GM23338 (cell line): ENCODE measurements around the gene CCDC86. TPM values are rescaled to one million over a fixed set of nuclear protein-coding genes. Genes with fewer than 3 reads are reported as not detected.

Source experiments
- ATAC-seq: fragments of 200-7000 bp; cut with Tn5 transposase; 3 replicates; pipeline ENCODE4 v1.9.1; 2020
- DNase-seq: peaks from one replicate; pipeline ENCODE4 v3.0.0-alpha.2; 2015; ENCODE audit warnings: low spot score
- H2AFZ ChIP-seq: fragments of 200-600 bp; sonication (generic); 2 replicates; pipeline ENCODE4 v1.8.0; 2016; ENCODE audit warnings: antibody characterized with exemption, mild to moderate bottlenecking, moderate library complexity
- H3F3A ChIP-seq: fragments of 200-600 bp; sonication (generic); replicated peaks from 2 replicates; pipeline ENCODE4 v1.8.0; 2017; ENCODE audit warnings: antibody characterized with exemption, mixed run types, low read depth
- H3K27ac ChIP-seq: fragments of 200-600 bp; sonication (generic); 2 replicates; pipeline ENCODE4 v1.6.1; 2016; ENCODE audit warnings: low read depth
- H3K27me3 ChIP-seq: fragments of 200-600 bp; sonication (generic); 2 replicates; pipeline ENCODE4 v1.8.0; 2016; ENCODE audit warnings: mild to moderate bottlenecking, mixed run types, moderate library complexity; ENCODE audit not compliant: insufficient read depth
- H3K36me3 ChIP-seq: fragments of 200-600 bp; sonication (generic); 2 replicates; pipeline ENCODE4 v1.8.0; 2016; ENCODE audit warnings: mild to moderate bottlenecking; ENCODE audit not compliant: insufficient read depth
- H3K4me1 ChIP-seq: fragments of 200-600 bp; sonication (generic); 2 replicates; pipeline ENCODE4 v1.8.0; 2016; ENCODE audit warnings: mild to moderate bottlenecking, moderate library complexity; ENCODE audit not compliant: insufficient read depth
- H3K4me2 ChIP-seq: fragments of 200-600 bp; sonication (generic); 2 replicates; pipeline ENCODE4 v1.7.1; 2017; ENCODE audit warnings: mixed run types
- H3K4me3 ChIP-seq: fragments of 200-600 bp; sonication (generic); 2 replicates; pipeline ENCODE4 v1.6.1; 2016; ENCODE audit warnings: mixed run types
- H3K79me2 ChIP-seq: fragments of 200-600 bp; sonication (generic); replicated peaks from 2 replicates; pipeline ENCODE4 v1.8.0; 2017; ENCODE audit warnings: mild to moderate bottlenecking; ENCODE audit not compliant: insufficient read depth
- H3K9me2 ChIP-seq: fragments of 200-600 bp; sonication (generic); 2 replicates; pipeline ENCODE4 v1.8.0; 2017; ENCODE audit not compliant: insufficient read depth
- H4K20me1 ChIP-seq: fragments of 200-600 bp; sonication (generic); replicated peaks from 2 replicates; pipeline ENCODE4 v1.8.0; 2017; ENCODE audit warnings: mild to moderate bottlenecking; ENCODE audit not compliant: insufficient read depth
- H3K27ac Mint-ChIP-seq: 2 replicates; pipeline ENCODE4 v1.8.0; 2020; ENCODE audit warnings: inconsistent platforms, mild to moderate bottlenecking, moderate library complexity, mixed read lengths
- H3K27me3 Mint-ChIP-seq: 3 replicates; pipeline ENCODE4 v1.8.0; 2022; ENCODE audit warnings: low read depth, mild to moderate bottlenecking, moderate library complexity, mixed read lengths, inconsistent platforms; ENCODE audit not compliant: insufficient read depth, poor library complexity
- H3K36me3 Mint-ChIP-seq: 3 replicates; pipeline ENCODE4 v1.8.0; 2021; ENCODE audit warnings: low read depth, mild to moderate bottlenecking, inconsistent platforms, moderate library complexity, mixed read lengths
- H3K4me1 Mint-ChIP-seq: 3 replicates; pipeline ENCODE4 v1.8.0; 2020; ENCODE audit warnings: mild to moderate bottlenecking, inconsistent platforms, mixed read lengths
- H3K4me3 Mint-ChIP-seq: 3 replicates; pipeline ENCODE4 v1.8.0; 2021; ENCODE audit warnings: moderate library complexity, mild to moderate bottlenecking, inconsistent platforms, mixed read lengths
- H3K9me3 Mint-ChIP-seq: 3 replicates; pipeline ENCODE4 v1.8.0; 2020; ENCODE audit warnings: moderate library complexity, mild to moderate bottlenecking, inconsistent platforms, mixed read lengths
- CREB1 ChIP-seq: fragments of 250-450 bp; sonication (Bioruptor Pico); IDR thresholded peaks from 2 replicates; pipeline ENCODE4 v1.5.0; 2020; ENCODE audit warnings: low read depth, mild to moderate bottlenecking, moderate library complexity
- ETS1 ChIP-seq: IDR thresholded peaks from 2 replicates; pipeline ENCODE4 v1.6.1; 2016; ENCODE audit warnings: antibody characterized with exemption
- EZH2 ChIP-seq: fragments of 200-600 bp; sonication (generic); IDR thresholded peaks from one replicate; pipeline ENCODE4 v1.8.0; 2017; ENCODE audit warnings: antibody characterized with exemption, mild to moderate bottlenecking, low read depth; ENCODE audit not compliant: unreplicated experiment
- EZH2phosphoT487 ChIP-seq: fragments of 200-600 bp; sonication (generic); IDR thresholded peaks from one replicate; pipeline ENCODE4 v1.8.1; 2018; ENCODE audit warnings: antibody characterized with exemption; ENCODE audit not compliant: unreplicated experiment
- JUNB ChIP-seq: IDR thresholded peaks from one replicate; pipeline ENCODE4 v1.6.1; 2016; ENCODE audit warnings: antibody characterized with exemption; ENCODE audit not compliant: unreplicated experiment
- NANOG ChIP-seq: IDR thresholded peaks from 2 replicates; pipeline ENCODE4 v1.6.1; 2016; ENCODE audit warnings: antibody characterized with exemption, borderline replicate concordance
- POLR2AphosphoS5 ChIP-seq: IDR thresholded peaks from 2 replicates; pipeline ENCODE4 v1.6.1; 2016; ENCODE audit warnings: antibody characterized with exemption, low read depth
- STAT1 ChIP-seq: IDR thresholded peaks from one replicate; pipeline ENCODE4 v1.6.1; 2016; ENCODE audit warnings: antibody characterized with exemption; ENCODE audit not compliant: unreplicated experiment
- ZNF114 ChIP-seq: fragments of 250-450 bp; sonication (Bioruptor Pico); IDR thresholded peaks from 2 replicates; pipeline ENCODE4 v1.5.0; 2020; ENCODE audit warnings: mild to moderate bottlenecking, moderate library complexity
- ZNF331 ChIP-seq: fragments of 250-450 bp; sonication (Bioruptor Pico); IDR thresholded peaks from 2 replicates; pipeline ENCODE4 v1.5.0; 2020; ENCODE audit warnings: low read depth, mild to moderate bottlenecking, moderate library complexity
- polyA plus RNA-seq: library from polyadenylated mRNA; unstranded; fragments of >200 nt; fragmentation: Nextera tagmentation; extraction: Ambion mirVana; gene quantifications from 2 replicates; pipeline ENCODE4 v1.2.1, GENCODE V29; 2016
- total RNA-seq: library from RNA; depleted of rRNA; stranded (reverse); fragments of >200 nt; shearing (Covaris generic); gene quantifications from 2 replicates; pipeline ENCODE4 v1.2.3, GENCODE V29; 2014
- TF ChIP-seq, protein P1 (sequence below), 2 experiments: fragments of 200-600 bp in 1 of 2; sonication (generic) in 1 of 2; conservative IDR thresholded peaks; 2 replicates each; pipeline versions ENCODE4 v1.5.1 to v1.6.1; 2016 to 2017; ENCODE audit warnings: antibody characterized with exemption in 2 of 2, low read depth in 2 of 2, mild to moderate bottlenecking in 2 of 2, moderate library complexity in 1 of 2
- TF ChIP-seq, protein P2 (sequence below): IDR thresholded peaks from one replicate; pipeline ENCODE4 v1.6.1; 2018; ENCODE audit warnings: antibody characterized with exemption; ENCODE audit not compliant: unreplicated experiment

The CCDC86 gene
- total and polyA plus RNA-seq, 2 experiments from 2014 or later, result 67.3 to 98.5 TPM

GRCh38 chr11:60845338-60845737 lies 3.4 kb downstream of the CCDC86 start:
- TF ChIP-seq, protein P1, sequence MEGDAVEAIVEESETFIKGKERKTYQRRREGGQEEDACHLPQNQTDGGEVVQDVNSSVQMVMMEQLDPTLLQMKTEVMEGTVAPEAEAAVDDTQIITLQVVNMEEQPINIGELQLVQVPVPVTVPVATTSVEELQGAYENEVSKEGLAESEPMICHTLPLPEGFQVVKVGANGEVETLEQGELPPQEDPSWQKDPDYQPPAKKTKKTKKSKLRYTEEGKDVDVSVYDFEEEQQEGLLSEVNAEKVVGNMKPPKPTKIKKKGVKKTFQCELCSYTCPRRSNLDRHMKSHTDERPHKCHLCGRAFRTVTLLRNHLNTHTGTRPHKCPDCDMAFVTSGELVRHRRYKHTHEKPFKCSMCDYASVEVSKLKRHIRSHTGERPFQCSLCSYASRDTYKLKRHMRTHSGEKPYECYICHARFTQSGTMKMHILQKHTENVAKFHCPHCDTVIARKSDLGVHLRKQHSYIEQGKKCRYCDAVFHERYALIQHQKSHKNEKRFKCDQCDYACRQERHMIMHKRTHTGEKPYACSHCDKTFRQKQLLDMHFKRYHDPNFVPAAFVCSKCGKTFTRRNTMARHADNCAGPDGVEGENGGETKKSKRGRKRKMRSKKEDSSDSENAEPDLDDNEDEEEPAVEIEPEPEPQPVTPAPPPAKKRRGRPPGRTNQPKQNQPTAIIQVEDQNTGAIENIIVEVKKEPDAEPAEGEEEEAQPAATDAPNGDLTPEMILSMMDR (conservative IDR thresholded peaks at IDR 0.05; ENCODE audit: low read depth in 2 of 2), result no peak
- TF ChIP-seq NANOG (no peak), ZNF331 (no peak), ZNF114 (CRISPR knock-in tag) (no peak), EZH2 (no peak), ETS1 (no peak), EZH2phosphoT487 (no peak), JUNB (no peak), POLR2AphosphoS5 (no peak), STAT1 (no peak), CREB1 (CRISPR knock-in tag) (no peak)
- TF ChIP-seq, protein P2, sequence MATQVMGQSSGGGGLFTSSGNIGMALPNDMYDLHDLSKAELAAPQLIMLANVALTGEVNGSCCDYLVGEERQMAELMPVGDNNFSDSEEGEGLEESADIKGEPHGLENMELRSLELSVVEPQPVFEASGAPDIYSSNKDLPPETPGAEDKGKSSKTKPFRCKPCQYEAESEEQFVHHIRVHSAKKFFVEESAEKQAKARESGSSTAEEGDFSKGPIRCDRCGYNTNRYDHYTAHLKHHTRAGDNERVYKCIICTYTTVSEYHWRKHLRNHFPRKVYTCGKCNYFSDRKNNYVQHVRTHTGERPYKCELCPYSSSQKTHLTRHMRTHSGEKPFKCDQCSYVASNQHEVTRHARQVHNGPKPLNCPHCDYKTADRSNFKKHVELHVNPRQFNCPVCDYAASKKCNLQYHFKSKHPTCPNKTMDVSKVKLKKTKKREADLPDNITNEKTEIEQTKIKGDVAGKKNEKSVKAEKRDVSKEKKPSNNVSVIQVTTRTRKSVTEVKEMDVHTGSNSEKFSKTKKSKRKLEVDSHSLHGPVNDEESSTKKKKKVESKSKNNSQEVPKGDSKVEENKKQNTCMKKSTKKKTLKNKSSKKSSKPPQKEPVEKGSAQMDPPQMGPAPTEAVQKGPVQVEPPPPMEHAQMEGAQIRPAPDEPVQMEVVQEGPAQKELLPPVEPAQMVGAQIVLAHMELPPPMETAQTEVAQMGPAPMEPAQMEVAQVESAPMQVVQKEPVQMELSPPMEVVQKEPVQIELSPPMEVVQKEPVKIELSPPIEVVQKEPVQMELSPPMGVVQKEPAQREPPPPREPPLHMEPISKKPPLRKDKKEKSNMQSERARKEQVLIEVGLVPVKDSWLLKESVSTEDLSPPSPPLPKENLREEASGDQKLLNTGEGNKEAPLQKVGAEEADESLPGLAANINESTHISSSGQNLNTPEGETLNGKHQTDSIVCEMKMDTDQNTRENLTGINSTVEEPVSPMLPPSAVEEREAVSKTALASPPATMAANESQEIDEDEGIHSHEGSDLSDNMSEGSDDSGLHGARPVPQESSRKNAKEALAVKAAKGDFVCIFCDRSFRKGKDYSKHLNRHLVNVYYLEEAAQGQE, result no peak
- Mint-ChIP-seq H3K9me3 (no peaks in the 10 kb centered on the region; the same call in 1 of the 3 replicates), H3K27me3 (peaks cover 26% of the 10 kb centered on the region), H3K36me3 (peaks cover 39% of the 10 kb centered on the region), H3K4me1 (peaks cover 36% of the 10 kb centered on the region), H3K4me3 (peak overlapping the region; percentile 93), H3K27ac (0 out of 2 replicates have a peak overlapping the region, but pooled peaks have one; percentile 41)
- Histone ChIP-seq H3K36me3 (no peaks in the 10 kb centered on the region; the same call in 1 of the 2 replicates), H3K4me3 (no peak overlapping the region; the same call in 1 of the 2 replicates), H3K9me2 (0 out of 2 replicates have a peak, but pooled peaks cover 4% of the 10 kb centered on the region), H4K20me1 (peaks cover 21% of the 10 kb centered on the region), H2AFZ (no peak overlapping the region), H3K79me2 (peaks cover 49% of the 10 kb centered on the region), H3K4me2 (no peak overlapping the region; the same call in 1 of the 2 replicates), H3F3A (no peaks in the 10 kb centered on the region), H3K27ac (no peak overlapping the region), H3K4me1 (peaks cover 18% of the 10 kb centered on the region), H3K27me3 (no peaks in the 10 kb centered on the region)
- DNase-seq, result no peak
- ATAC-seq, result no peak
